Measurements from ENCODE around the gene MRGPRX4. TPM values are rescaled to one million over a fixed set of nuclear protein-coding genes. Genes with fewer than 3 reads are reported as not detected.
"Not testable (repeated sequence)": the region's sequence is repeated elsewhere in the genome, so short reads cannot be mapped to it uniquely, and the experiment has no call there.

The MRGPRX4 gene
- total RNA-seq = not detected in 2 replicates
- not detected in 2 replicates for polyA plus RNA-seq
- not detected in 2 replicates for polyA plus RNA-seq (2011; cell fraction: cytosol; rRNA removed)
- not detected in 2 replicates for polyA plus RNA-seq (2011; cell fraction: nucleus; rRNA removed)
- not detected in 2 replicates for polyA plus RNA-seq (2012)
- not detected in 2 replicates for polyA minus RNA-seq
- polyA minus RNA-seq (2011; cell fraction: cytosol; rRNA and poly(A)+ RNA removed) = not detected
- polyA minus RNA-seq (2011; cell fraction: nucleus; rRNA and poly(A)+ RNA removed) = not detected in 2 replicates
- not detected for Bru-seq, nascent RNA
- BruChase-seq, experiment 1, labeled RNA remaining after a 6-hour chase = not detected
- BruChase-seq, experiment 2, labeled RNA remaining after a 2-hour chase = not detected
- long read RNA-seq = 0 reads

DNA sequence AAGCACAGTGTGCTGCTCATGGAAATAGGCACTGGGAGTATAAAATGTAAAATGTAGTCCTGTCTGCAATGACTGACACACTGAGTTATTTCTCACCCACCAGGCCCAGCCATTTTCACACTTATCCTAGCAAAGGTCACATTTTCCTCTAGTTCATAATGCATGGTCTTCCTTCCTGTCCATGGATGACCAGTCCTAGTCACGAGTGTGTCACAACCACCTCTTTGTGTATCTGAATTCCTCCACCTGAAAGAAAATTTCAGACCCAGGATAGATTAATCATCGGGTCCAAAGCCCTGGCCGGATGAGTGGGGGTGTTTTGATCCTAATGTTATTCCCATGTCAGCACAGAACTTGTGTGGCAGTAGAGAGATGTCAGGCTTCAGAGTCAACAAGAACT, at the start of gene MRGPRX4:
Gene MRGPRX4, plus strand, starts transcription at position 172 of the 400 bp plus-strand sequence. CDS start 420 bp downstream, outside the sequence.
- TF ChIP-seq, protein P1, sequence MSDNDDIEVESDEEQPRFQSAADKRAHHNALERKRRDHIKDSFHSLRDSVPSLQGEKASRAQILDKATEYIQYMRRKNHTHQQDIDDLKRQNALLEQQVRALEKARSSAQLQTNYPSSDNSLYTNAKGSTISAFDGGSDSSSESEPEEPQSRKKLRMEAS (IDR thresholded peaks at IDR 0.05; ENCODE audit: insufficient read depth, insufficient read length) = no peak
- TF ChIP-seq EZH2 (IDR thresholded peaks at IDR 0.05; ENCODE audit: borderline replicate concordance, low read depth, low read length, severe bottlenecking) = no peak
- TF ChIP-seq POLR2AphosphoS5 (IDR thresholded peaks at IDR 0.05; ENCODE audit: insufficient read depth, low read depth, low read length) = no peak
- TF ChIP-seq JUN (IDR thresholded peaks at IDR 0.05; ENCODE audit: borderline replicate concordance, insufficient read depth, insufficient read length, low read depth) = no peak
- no peak for TF ChIP-seq MYC (IDR thresholded peaks at IDR 0.05; ENCODE audit: low read depth, low read length)
- TF ChIP-seq, protein P2, sequence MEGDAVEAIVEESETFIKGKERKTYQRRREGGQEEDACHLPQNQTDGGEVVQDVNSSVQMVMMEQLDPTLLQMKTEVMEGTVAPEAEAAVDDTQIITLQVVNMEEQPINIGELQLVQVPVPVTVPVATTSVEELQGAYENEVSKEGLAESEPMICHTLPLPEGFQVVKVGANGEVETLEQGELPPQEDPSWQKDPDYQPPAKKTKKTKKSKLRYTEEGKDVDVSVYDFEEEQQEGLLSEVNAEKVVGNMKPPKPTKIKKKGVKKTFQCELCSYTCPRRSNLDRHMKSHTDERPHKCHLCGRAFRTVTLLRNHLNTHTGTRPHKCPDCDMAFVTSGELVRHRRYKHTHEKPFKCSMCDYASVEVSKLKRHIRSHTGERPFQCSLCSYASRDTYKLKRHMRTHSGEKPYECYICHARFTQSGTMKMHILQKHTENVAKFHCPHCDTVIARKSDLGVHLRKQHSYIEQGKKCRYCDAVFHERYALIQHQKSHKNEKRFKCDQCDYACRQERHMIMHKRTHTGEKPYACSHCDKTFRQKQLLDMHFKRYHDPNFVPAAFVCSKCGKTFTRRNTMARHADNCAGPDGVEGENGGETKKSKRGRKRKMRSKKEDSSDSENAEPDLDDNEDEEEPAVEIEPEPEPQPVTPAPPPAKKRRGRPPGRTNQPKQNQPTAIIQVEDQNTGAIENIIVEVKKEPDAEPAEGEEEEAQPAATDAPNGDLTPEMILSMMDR (IDR thresholded peaks at IDR 0.05; ENCODE audit: extremely low read depth in 1 of 2, insufficient read depth in 1 of 2, low read depth in 1 of 2, low read length in 2 of 2) = no peak
- TF ChIP-seq GATA2 (IDR thresholded peaks at IDR 0.05; ENCODE audit: insufficient read depth, insufficient read length, low read depth, low read length) = no peak
- no peak for TF ChIP-seq POLR2A (IDR thresholded peaks at IDR 0.05; ENCODE audit: low read depth, low read length)
- no peak for TF ChIP-seq FOS (IDR thresholded peaks at IDR 0.05; ENCODE audit: borderline replicate concordance, insufficient read depth, low read length)
- Histone ChIP-seq H3K9me3 (replicated peaks; ENCODE audit: control insufficient read depth, insufficient read depth, low read length) (no peaks in the 10 kb centered on the region), H4K20me1 (replicated peaks; ENCODE audit: control insufficient read depth, extremely low read depth, insufficient read depth, low read length) (no peaks in the 10 kb centered on the region), H3K27ac (ENCODE audit: insufficient read depth, low read depth, low read length) (no peak within 1 kb of the TSS), H3K4me2 (ENCODE audit: insufficient read depth, low read length) (no peak within 1 kb of the TSS), H3K4me3 (replicated peaks in 1 of 3; ENCODE audit: insufficient read depth in 1 of 3, low read depth in 1 of 3, low read length in 3 of 3) (no peak within 1 kb of the TSS), H3K36me3 (ENCODE audit: control insufficient read depth in 2 of 2, extremely low read depth in 1 of 2, insufficient read depth in 2 of 2, low read length in 2 of 2) (no peaks in the 10 kb centered on the region), H3K4me1 (ENCODE audit: control insufficient read depth, extremely low read depth, insufficient read depth, low read length) (no peaks in the 10 kb centered on the region), H3K27me3 (ENCODE audit: control insufficient read depth in 2 of 2, insufficient read depth in 2 of 2, low read length in 2 of 2) (peaks cover 0 to 3% of the 10 kb centered on the region in 2 experiments), H2AFZ (ENCODE audit: low read depth, low read length) (no peak within 1 kb of the TSS), H3K9me1 (replicated peaks; ENCODE audit: control insufficient read depth, extremely low read depth, insufficient read depth, low read length) (no peaks in the 10 kb centered on the region), H3K79me2 (ENCODE audit: control insufficient read depth, insufficient read depth, low read length) (no peaks in the 10 kb centered on the region), H3K9ac (replicated peaks; ENCODE audit: extremely low read depth, insufficient read depth, low read length) (no peak within 1 kb of the TSS)
- intact Hi-C loops (cut with micrococcal nuclease) = no loop called here
- ChIA-PET POLR2A (no interaction called here), CTCF (no interaction called here)
- FAIRE-seq = no peak
- DNase-seq (ENCODE audit: low read depth, low spot score) = no peak
- no TSS peak for BruUV-seq (replicated peaks)
- dilution Hi-C loops (cut with MboI; ENCODE audit: extremely low pct_ligation_motif_present, low sequenced_read_pairs) = no loop called here

DNA sequence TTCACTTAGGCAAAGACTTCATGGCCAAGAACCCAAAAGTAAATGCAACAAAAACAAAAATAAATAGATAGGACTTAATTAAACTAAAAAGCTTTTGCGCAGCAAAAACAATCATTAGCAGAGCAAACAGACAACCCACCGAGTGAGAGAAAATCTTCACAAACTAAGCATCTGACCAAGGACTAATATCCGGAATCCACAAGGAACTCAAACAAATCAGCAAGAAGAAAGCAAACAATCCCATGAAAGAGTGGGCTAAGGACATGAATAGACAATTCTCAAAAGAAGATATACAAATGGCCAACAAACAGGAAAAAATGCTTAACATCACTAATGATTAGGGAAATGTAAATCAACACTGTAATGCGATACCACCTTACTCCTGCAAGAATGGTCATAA, 41.5 kb upstream of the MRGPRX4 start:
- FAIRE-seq; H4K20me1 ChIP-seq (replicated peaks; ENCODE audit: control insufficient read depth, extremely low read depth, insufficient read depth, low read length); H3K79me2 ChIP-seq (ENCODE audit: control insufficient read depth, insufficient read depth, low read length); H3K9ac ChIP-seq (replicated peaks; ENCODE audit: extremely low read depth, insufficient read depth, low read length); CTCF ChIA-PET; H2AFZ ChIP-seq (ENCODE audit: low read depth, low read length); H3K27me3 ChIP-seq (ENCODE audit: control insufficient read depth in 2 of 2, insufficient read depth in 2 of 2, low read length in 2 of 2); DNase-seq (ENCODE audit: low read depth, low spot score); H3K36me3 ChIP-seq (ENCODE audit: control insufficient read depth in 2 of 2, extremely low read depth in 1 of 2, insufficient read depth in 2 of 2, low read length in 2 of 2); dilution Hi-C loops (cut with MboI; ENCODE audit: extremely low pct_ligation_motif_present, low sequenced_read_pairs); BruUV-seq (replicated peaks); intact Hi-C loops (cut with micrococcal nuclease); H3K4me1 ChIP-seq (ENCODE audit: control insufficient read depth, extremely low read depth, insufficient read depth, low read length); H3K4me2 ChIP-seq (ENCODE audit: insufficient read depth, low read length); H3K4me3 ChIP-seq (replicated peaks in 1 of 3; ENCODE audit: insufficient read depth in 1 of 3, low read depth in 1 of 3, low read length in 3 of 3); H3K9me3 ChIP-seq (replicated peaks; ENCODE audit: control insufficient read depth, insufficient read depth, low read length); POLR2A ChIA-PET; H3K27ac ChIP-seq (ENCODE audit: insufficient read depth, low read depth, low read length); H3K9me1 ChIP-seq (replicated peaks; ENCODE audit: control insufficient read depth, extremely low read depth, insufficient read depth, low read length): not testable (repeated sequence)

Data from endothelial cell of umbilical vein (primary cell).